Peyer's patch (tissue), 4 donors: ENCODE data around the gene KRCC1.
"Not testable (repeated sequence)": the region's sequence is repeated elsewhere in the genome, so short reads cannot be mapped to it uniquely, and the experiment has no call there.

Experiments
- CTCF ChIP-seq, 6 experiments: fragments of 450-650 bp in 4 of 6; fragments of 200-600 bp in 2 of 6; sonication (generic) in 1 of 6; IDR thresholded peaks; one replicate each; pipeline ENCODE4 v1.5.1; 2017 to 2019; ENCODE audit warnings: antibody characterized with exemption in 6 of 6, mild to moderate bottlenecking in 3 of 6, moderate library complexity in 1 of 6
- POLR2A ChIP-seq, 2 donors: fragments of 450-650 bp; IDR thresholded peaks; one replicate each; pipeline ENCODE4 v1.5.1; 2017; ENCODE audit warnings: antibody characterized with exemption in 2 of 2, mild to moderate bottlenecking in 2 of 2, moderate library complexity in 2 of 2

DNA sequence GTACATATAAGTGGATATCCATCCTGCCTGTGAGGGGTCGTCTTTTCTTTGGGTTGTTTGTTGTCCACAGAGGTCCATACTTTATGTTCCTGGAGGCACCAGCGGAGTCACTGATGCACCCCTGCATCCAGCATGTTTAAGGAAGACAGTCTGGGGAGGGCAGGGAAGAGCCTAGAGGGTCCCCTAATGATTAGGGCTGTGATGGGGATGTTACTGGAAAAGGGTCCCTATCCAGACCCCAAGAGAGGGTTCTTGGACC, 37.9 kb downstream of the KRCC1 start:
- TF ChIP-seq POLR2A, CTCF (IDR thresholded peaks at IDR 0.05): not testable (repeated sequence)
